Fibroblast of gingiva (primary cell): ENCODE measurements around the gene ARHGEF17.
"Not testable (repeated sequence)": the region's sequence is repeated elsewhere in the genome, so short reads cannot be mapped to it uniquely, and the experiment has no call there.

Experiments used
- DNase-seq: peaks from one replicate; pipeline ENCODE4 v3.0.0-alpha.2; 2011; ENCODE audit warnings: low read depth

ARHGEF17 gene, protein sequence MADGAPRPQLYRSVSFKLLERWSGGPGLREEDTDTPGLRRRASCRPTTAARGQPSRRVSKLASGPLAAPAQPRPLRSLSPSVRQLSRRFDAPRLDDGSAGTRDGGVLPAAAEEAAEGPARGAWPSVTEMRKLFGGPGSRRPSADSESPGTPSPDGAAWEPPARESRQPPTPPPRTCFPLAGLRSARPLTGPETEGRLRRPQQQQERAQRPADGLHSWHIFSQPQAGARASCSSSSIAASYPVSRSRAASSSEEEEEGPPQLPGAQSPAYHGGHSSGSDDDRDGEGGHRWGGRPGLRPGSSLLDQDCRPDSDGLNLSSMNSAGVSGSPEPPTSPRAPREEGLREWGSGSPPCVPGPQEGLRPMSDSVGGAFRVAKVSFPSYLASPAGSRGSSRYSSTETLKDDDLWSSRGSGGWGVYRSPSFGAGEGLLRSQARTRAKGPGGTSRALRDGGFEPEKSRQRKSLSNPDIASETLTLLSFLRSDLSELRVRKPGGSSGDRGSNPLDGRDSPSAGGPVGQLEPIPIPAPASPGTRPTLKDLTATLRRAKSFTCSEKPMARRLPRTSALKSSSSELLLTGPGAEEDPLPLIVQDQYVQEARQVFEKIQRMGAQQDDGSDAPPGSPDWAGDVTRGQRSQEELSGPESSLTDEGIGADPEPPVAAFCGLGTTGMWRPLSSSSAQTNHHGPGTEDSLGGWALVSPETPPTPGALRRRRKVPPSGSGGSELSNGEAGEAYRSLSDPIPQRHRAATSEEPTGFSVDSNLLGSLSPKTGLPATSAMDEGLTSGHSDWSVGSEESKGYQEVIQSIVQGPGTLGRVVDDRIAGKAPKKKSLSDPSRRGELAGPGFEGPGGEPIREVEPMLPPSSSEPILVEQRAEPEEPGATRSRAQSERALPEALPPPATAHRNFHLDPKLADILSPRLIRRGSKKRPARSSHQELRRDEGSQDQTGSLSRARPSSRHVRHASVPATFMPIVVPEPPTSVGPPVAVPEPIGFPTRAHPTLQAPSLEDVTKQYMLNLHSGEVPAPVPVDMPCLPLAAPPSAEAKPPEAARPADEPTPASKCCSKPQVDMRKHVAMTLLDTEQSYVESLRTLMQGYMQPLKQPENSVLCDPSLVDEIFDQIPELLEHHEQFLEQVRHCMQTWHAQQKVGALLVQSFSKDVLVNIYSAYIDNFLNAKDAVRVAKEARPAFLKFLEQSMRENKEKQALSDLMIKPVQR (N-terminal part only)

DNA sequence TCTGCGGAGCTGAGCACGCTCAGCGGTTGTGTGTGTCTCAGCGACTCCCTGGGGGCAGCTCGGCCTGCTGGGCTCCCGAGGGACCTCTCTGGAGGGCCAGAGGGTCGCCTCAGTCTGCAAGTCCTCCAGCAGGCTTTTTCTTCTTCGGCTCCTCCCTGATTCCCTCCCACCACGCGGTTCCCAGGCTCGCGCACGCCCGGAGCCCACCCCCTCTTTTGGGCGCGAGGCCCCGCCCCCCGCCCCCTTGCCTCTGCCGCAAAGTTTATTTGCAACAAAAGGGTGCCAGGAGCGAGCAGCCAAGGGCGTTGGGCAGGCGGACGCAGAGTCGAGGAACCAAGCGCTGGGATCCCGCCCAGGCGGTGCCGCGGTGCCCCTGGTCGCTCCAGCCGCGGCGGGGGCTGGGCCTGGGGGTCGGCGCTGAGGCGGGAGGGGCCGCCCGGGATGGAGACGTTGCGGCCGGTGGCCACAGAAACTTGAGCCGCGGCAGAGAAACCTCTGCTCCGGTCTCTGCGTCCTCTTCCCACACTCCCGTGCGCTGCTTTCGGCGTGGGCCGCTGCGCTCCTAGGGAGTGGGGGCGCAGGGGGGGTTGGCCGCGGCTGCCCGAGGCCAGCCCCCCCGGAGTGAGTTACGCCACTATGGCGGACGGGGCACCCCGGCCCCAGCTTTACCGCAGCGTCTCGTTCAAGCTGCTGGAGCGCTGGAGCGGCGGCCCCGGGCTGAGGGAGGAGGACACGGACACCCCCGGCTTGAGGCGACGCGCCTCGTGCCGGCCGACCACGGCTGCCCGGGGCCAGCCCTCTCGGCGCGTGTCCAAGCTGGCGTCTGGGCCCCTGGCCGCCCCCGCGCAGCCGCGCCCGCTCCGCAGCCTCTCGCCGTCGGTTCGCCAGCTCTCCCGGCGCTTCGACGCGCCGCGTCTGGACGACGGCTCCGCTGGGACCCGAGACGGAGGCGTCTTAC lies at the start of gene ARHGEF17:
Gene ARHGEF17, plus strand, starts transcription at position 274 of the 958 bp plus-strand sequence. Its CDS starts 363 bp downstream, at position 637.
- DNase-seq: peak; percentile 84

DNA sequence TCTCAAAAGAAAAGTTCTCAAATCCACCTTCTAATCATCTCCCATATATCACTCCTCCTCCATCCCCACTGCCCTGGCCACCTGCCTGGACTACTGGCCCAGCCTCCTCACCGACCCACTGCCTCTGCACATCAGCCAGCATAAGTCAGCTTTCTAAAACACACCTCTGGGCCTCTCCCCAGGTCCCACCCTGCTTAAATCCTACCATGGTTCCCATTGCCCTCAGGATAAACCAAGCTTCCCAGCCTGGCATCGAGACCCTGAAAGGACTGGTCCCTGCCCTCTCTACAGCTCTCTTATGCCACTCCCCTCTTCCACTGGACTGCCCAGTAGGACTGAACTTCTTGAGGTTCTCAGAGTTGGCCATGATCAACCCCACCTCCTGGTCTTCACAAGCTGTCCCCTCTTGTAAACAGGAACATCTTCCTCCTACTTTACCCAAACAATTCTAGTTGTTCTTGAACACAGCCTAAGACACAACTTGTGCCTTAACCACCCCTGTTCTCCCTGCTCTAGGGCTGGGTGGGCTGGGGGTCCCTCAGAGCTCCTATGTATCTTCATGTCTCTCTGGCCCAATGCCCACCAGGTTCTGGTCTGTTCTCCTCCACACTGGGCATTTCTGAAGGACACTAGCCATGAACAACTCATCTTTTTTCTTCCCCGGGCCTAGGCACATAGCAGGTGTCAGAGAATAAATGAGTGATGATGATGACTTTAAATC lies 48.5 kb upstream of the ARHGEF17 start:
- no peak for DNase-seq

GRCh38 chr11:73260127-73260457 lies 48.0 kb upstream of the ARHGEF17 start:
- no peak for DNase-seq

DNA sequence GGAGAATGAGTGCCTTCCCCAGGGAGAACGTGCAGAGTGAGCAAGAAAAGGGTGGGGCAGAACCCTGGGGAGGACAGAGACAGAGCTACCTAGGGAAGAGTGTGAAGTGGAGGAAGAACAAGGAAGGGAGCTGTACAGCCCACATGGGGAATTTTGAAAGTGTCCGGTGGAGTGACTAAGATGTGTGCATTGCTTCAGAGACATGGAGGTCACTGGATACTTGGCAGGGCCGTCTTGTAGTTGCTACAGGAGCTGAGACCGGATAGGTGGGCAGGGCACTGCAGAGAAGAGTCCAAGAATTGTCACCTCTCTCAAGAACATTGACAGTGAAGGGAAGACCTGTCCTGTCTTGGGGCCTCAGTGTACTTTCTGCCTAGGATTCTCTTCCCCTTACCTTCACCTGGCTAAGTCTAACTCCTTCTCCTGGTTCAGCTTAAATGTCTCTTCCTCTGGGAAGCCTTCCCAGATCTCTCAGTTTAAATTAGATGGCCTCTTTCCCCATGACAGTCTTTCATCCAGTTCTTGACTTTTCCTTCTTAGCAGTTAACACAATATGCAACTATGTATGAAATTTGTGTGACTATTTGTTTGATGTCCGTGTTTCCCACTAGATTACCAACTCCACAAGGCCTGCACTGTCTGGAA lies 45.1 kb upstream of the ARHGEF17 start:
- DNase-seq: peak; percentile 53

GRCh38 chr11:73263640-73264039 lies 44.4 kb upstream of the ARHGEF17 start:
- no peak for DNase-seq

DNA sequence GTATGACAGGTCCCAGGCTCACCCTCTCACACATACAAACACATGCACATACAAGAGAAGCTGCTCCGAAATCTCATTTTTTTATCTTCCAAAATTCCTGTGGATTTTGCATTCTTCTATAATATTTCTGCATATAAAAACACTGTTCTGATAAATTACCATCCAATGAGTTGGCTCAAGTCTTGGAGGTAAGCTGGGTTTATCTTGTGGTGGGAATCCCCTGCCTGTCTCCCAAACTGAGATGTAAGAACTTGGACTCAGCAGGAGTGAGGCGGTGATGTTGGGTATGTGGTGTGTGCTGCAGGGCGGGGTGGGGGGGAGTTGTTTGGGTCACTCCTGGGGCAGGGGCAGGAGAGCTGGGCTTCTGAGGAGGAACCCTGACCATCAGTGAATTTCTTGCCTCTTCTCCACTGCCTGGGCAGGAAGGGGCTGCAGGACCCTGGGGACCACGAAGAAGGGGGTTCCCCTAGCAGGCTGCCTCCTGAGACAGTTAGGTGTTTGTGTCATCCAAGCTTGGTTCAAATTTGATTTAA lies 42.7 kb upstream of the ARHGEF17 start:
- DNase-seq: no peak

GRCh38 chr11:73265853-73266645 lies 42.0 kb upstream of the ARHGEF17 start:
- DNase-seq: no peak

- no peak for DNase-seq
Measured at GRCh38 chr11:73266646-73267020, 41.4 kb upstream of the ARHGEF17 start.

GRCh38 chr11:73267122-73267846 lies 40.8 kb upstream of the ARHGEF17 start:
- DNase-seq: no peak

- no peak for DNase-seq
Measured at GRCh38 chr11:73267906-73268540, 40.1 kb upstream of the ARHGEF17 start.

DNA sequence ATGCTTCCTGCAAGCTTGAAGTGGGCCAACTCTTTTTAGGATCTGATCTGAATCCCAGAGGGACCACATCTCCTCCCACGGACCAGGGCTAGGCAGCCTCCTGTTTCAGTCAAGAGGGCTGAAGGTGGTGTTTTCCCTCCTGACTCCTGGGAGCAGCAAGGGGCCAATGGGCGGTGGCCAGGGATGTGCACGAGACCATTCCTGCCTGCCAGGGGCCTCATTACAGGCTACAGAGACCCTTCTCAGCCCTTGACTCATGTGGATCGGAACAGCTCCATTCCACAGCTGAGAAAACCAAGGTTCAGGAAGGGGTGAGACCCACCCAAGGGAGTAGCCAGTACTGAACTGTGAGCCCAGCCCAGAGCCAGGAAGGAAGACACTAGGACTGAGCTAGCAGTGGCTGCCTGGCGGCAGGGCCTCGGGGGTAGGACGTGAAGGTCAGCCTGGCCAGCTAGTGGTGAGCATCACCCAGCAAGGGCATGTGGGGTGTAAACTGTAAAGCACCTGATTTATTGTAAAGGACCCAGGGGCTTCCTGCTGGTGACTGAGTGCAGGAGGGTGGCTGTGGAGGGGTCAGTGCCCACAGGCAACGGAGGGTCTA lies 39.3 kb upstream of the ARHGEF17 start:
- no peak for DNase-seq

GRCh38 chr11:73269459-73270015 lies 38.5 kb upstream of the ARHGEF17 start:
- DNase-seq: no peak

- DNase-seq: no peak
Measured at GRCh38 chr11:73270016-73270854, 37.8 kb upstream of the ARHGEF17 start.

DNA sequence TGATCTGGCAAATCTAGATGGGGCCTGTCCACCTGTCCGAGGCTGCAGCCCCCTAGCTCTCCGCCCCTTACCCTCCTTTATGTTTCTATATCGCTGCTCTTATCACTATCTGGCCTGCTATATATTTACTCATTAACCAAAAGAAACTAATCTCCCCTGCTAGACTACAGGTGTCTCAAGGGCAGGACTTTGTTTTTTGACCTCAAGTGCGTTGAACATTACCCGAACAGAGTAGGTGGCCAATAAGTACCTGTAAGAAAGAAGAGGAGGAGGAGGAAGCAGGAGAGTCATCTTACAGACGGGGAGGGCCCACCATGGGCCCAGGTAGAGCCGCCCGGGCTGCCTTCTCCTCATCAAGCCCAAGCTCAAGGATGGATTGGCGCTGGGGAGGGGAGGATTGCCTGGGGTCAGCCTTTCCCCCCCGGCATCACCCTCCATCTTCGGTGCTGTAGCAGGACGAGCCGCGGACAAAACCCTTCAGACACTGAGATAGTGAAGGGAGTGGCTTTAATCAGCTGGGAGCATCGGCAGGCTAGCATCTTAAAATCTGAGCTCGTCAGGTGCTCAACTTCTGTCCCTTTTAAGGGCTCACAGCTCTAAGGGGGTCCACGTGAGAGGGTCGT lies 37.1 kb upstream of the ARHGEF17 start:
- DNase-seq: no peak

DNA sequence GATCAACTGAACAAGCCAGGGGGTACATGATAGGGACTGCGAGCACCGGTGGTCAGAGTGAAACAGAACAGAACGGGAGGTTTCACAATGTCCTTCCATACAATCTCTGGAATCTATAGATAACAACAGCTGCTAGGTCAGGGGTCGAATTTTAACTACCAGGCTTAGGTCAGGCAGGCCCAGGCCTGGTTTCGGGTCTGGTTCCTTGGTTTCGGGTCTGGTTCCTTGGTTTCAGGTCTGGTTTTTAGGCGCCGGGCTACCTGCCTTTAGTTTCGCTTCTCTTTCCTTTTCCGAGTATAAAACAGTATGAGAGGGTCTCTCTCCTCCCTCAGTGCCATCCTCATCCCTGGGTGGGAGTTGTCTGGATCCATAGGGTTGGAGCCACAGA lies 36.6 kb upstream of the ARHGEF17 start:
- not testable (repeated sequence) for DNase-seq
